Femur (tissue), 1 donor: ENCODE results near the gene CNTN2.

ENCODE experiments used
- DNase-seq: peaks from one replicate; pipeline ENCODE4 v3.0.0-alpha.2; 2017

CNTN2 gene

DNA sequence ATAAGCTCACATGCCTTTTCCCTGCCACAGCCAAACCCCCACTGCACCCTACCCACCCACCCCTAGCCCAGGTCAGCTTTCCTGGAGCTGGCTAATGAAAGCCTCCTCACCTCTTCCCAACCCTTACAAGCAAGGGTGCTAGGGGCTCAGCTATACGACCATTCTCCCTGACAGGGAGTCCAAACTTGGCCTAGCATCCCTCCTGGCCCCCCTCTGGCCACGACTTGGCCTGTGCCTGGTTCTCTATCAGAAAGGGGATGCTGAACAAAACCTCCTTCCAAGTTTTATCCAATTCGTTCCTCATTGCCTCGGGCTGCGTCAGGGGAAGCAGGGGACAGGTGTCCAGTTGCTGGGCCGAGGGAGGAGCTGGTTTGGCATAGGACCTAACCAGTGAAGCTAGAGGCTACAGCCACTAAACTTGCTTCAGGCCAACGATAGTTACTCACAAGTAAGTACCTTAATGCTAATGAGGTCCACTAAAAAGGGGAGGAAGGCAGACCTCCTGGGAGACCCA lies 32.7 kb downstream of the CNTN2 start:
- no peak for DNase-seq

GRCh38 chr1:205076245-205076761 lies 33.3 kb downstream of the CNTN2 start:
- no peak for DNase-seq

DNA sequence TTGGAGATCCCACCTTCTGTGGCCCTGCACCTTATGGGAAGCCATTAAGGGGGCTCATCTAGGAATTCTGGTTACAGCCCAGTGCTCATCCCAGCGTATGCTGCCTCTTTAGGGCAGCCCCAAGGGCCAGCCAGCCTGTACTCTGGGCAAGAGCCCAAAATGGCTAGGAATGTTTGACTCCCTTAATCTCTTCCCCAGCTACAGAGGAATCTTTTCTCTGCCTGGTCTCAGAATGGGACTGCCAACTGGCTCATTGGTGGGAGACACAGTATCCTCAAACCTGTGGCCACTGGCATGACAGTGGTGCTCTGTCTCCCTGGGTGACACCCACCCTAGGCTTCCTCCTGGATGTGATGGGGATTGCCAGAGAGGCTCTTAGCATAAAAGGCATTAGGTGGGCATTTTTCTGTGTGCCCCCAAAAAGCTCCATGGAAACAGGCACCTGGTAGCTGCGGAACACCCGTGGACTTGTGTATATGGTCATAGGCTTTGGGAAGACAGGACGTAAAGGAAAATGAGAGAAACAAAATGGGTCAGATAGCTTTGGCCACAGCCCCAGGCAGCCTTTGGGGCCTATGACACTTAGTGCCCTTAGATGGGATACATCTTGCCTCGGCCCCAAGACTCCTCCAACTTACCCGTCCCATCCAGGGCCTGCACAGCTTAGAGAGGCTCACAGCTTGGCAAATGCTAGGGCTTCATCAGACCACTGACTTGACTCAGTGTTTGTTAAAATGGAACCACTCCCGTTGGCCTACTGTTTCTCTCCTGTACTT lies 34.3 kb downstream of the CNTN2 start:
- no peak for DNase-seq

DNA sequence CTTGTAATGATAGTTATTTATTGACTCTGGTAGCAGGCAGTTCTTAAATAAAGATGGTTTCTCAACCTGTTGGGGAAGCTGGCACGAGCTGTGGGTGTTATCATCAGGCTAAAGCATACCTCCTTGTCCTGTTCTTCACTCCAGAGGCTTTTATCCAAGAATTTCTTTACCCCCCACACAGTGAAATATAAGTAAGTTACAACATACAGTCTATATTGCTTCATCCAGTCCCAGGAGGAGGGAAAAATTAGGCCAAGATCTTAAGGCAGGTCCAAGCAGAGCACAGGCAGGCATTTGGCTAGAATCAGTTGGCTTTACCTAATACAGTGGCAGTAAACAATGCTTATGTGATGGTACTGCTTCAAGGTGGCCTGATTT lies 34.9 kb downstream of the CNTN2 start:
- DNase-seq = no peak

- no peak for DNase-seq
These were observed 39.4 kb downstream of the CNTN2 start for GRCh38 chr1:205082431-205082830.

DNA sequence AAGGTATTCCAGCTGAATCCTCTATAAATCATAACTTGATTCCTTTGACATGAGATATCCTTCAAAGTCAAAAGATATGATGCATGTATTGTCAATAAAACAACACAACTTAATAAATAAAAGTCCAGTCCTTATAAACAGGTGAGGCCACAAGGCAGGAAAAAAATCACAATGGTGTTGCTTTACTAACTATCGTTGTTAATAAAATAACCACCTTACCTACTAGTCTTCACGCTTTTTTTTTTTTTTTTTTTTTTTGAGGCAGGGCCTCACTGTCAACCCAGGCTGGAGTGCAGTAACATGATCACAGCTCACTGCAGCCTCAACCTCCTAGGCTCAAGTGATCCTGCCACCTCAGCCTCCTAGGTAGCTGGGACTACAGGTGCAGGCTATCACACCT lies 41.3 kb downstream of the CNTN2 start, which contains the start of gene TMEM81:
Gene TMEM81 (minus strand): TSS at position 101 of the 400 bp plus-strand sequence. CDS start 140 bp downstream, outside the sequence.
- no peak for DNase-seq

- DNase-seq = no peak
These were observed 45.3 kb downstream of the CNTN2 start for GRCh38 chr1:205088341-205088740.

GRCh38 chr1:205091043-205091740 lies 48.2 kb downstream of the CNTN2 start:
- DNase-seq = no peak

DNA sequence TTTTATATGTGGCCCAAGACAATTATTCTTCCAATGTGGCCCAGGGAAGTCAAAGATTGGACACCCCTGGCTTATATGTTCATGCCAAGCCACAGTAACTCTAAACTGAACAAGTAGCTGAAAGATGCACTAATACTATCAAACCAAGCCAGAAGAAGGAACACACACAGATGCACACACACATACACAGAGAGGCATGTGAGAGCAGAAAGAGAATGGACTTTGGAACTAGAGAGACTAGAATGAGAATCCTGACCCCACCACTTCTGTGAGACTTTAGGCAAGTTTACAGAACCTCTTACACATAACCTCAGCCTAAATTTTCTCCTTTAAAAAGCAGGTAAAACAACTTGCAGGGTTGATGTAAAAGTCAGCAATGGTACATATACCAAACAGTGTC lies 52.4 kb downstream of the CNTN2 start:
- no peak for DNase-seq

DNA sequence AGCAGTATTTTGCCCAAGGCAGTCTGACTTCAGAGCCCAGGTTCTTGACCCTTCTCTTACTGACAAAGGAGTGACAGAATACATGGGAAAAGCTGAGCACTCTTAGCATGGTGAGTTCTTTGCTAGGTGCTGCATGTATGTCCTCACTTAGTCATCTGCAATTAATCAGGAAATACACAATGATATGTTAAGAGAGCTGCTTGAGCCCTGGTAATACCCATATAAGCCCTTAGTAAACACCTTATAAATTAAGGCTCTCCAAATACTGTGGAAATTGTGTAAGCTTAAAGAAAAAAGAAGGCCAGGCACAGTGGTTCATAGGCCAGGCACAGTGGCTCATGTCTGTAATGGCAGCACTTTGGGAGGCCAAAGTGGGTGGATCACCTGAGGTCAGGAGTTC lies 55.2 kb downstream of the CNTN2 start:
- DNase-seq = no peak

GRCh38 chr1:205102404-205102803 lies 59.4 kb downstream of the CNTN2 start:
- DNase-seq = no peak

DNA sequence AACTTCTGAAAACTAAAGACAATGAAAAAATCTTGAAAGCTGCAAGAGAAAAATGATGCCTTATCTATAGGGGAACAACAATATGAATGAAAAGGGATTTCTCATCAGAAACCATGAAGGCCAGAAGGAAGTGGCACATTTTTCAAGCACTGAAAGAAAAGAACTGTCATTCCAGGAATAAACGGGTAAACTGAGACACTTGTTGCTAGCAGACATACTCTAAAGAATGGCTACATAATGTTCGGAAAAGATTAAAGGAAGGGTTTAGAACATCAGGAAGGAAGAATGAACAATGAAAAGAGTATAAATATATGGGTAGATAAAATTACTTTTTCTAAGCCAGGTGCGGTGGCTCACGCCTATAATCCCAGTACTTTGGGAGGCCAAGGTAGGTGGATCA lies 64.3 kb downstream of the CNTN2 start:
- DNase-seq = no peak

- DNase-seq = no peak
These were observed 65.5 kb downstream of the CNTN2 start for GRCh38 chr1:205108464-205108863.

GRCh38 chr1:205109269-205109668 lies 66.3 kb downstream of the CNTN2 start:
- DNase-seq = no peak

GRCh38 chr1:205109711-205110110 lies 66.7 kb downstream of the CNTN2 start:
- no peak for DNase-seq

GRCh38 chr1:205111354-205111753 lies 68.3 kb downstream of the CNTN2 start:
- no peak for DNase-seq

- no peak for DNase-seq
These were observed 75.7 kb downstream of the CNTN2 start for GRCh38 chr1:205118752-205119151.

DNA sequence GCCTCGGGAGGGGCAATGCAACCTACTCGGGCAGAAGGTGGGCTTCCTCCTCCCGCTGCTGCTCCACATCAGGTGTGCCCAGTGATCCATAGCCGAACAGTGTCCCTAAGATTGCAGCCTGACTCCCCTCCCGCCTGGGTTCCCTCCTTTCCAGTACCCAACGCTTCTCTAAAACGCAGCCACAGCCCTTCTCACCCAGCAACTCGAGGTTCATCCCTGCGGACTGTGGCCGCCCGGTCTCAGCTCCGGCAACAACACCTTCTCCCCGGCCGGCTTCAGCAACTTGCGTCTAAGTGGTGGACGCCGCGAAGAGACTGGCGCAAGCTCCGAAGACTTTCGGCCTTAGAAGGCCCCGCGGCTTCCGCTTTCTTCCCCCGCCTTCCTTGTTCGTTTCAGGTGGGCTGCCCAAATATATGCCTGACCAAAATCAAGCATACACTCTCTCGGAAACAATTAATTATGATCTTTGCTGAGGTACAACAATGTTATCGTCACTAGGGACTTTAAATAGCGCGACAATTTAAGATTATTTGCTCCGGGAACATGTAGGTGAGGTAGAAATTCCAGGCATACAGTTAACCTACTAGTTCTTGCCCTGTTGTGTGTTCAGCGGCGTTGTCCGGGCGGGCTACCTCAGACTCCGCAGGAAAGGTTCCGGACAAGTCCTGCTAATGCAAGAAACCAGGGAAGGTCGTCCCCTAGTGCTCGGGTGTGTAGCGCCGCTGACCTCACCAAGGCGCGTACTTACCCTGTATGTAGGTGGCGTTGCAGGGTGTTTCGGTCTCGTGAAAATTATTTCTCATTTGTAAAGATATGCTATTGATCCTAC lies 78.9 kb downstream of the CNTN2 start, which contains the start of gene RBBP5:
Gene RBBP5 (minus strand): TSS at position 319 of the 829 bp plus-strand sequence. CDS start 105 bp downstream, at position 214.
- peak; percentile 97 for DNase-seq

DNA sequence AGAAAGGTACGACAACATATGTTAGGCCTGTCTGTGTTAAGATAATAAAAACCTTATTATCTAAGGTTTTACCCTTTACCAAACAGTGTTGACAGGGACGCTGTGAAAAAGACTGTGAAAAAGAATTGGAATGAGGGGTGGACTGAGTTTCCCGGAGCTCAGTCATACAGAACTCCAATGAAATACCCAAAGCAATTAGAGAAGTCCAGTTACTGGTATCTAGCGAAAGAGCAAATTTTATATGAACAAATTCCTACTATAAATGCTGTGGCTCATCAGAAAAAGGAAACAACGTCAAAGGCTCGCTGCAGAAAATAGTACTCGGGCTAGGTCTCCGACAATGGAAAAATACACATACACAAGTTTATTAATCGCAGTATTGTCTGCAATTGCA lies 79.5 kb downstream of the CNTN2 start:
- DNase-seq = no peak

DNA sequence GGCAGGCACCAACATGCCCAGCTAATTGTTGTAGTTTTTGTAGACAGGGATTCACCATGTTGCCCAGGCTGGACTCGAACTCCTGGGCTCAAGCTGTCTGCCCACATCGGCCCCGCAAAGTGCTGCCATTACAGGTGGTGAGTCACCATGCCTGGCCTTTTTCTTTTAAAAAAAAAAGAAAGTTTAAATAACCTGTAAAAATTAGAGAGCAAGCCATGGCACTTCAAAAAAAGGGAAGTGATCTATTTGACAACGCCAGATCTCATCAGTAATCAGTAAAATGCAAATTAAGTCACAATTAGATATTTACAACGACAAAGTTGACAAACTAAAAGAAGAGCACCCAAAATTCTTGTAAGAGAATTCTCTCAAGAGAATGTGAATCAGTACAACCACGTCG lies 81.7 kb downstream of the CNTN2 start:
- DNase-seq = no peak

- no peak for DNase-seq
These were observed 84.6 kb downstream of the CNTN2 start for GRCh38 chr1:205127646-205128045.
